Fibroblast of mammary gland (primary cell): ENCODE results near the gene PRPS2.

ENCODE experiments used
- DNase-seq: peaks from one replicate; pipeline ENCODE4 v3.0.0-alpha.2; 2010; ENCODE audit warnings: low read depth
- H3K4me3 ChIP-seq: 2 replicates; pipeline ENCODE4 v1.5.1; 2011; ENCODE audit warnings: low read depth, mild to moderate bottlenecking, low read length, moderate library complexity; ENCODE audit not compliant: control insufficient read depth
- TF ChIP-seq, protein P1 (sequence below): conservative IDR thresholded peaks from 2 replicates; pipeline ENCODE4 v1.5.1; 2011; ENCODE audit warnings: low read depth, low read length, inconsistent platforms; ENCODE audit not compliant: control insufficient read depth, insufficient read depth

PRPS2 gene

GRCh38 chrX:12866451-12867377, 75.5 kb downstream of the PRPS2 start, which contains the start of gene TLR7:
TSS of gene TLR7 (plus strand) at chrX:12867072. CDS start at chrX:12867579, 507 bp downstream.
- no peak within 1 kb of the TSS for H3K4me3 ChIP-seq
- DNase-seq = no peak
- TF ChIP-seq, protein P1, sequence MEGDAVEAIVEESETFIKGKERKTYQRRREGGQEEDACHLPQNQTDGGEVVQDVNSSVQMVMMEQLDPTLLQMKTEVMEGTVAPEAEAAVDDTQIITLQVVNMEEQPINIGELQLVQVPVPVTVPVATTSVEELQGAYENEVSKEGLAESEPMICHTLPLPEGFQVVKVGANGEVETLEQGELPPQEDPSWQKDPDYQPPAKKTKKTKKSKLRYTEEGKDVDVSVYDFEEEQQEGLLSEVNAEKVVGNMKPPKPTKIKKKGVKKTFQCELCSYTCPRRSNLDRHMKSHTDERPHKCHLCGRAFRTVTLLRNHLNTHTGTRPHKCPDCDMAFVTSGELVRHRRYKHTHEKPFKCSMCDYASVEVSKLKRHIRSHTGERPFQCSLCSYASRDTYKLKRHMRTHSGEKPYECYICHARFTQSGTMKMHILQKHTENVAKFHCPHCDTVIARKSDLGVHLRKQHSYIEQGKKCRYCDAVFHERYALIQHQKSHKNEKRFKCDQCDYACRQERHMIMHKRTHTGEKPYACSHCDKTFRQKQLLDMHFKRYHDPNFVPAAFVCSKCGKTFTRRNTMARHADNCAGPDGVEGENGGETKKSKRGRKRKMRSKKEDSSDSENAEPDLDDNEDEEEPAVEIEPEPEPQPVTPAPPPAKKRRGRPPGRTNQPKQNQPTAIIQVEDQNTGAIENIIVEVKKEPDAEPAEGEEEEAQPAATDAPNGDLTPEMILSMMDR = no peak

GRCh38 chrX:12867685-12868084, 76.5 kb downstream of the PRPS2 start:
- no peak overlapping the region for H3K4me3 ChIP-seq
- TF ChIP-seq, protein P1 = no peak
- DNase-seq = no peak

DNA sequence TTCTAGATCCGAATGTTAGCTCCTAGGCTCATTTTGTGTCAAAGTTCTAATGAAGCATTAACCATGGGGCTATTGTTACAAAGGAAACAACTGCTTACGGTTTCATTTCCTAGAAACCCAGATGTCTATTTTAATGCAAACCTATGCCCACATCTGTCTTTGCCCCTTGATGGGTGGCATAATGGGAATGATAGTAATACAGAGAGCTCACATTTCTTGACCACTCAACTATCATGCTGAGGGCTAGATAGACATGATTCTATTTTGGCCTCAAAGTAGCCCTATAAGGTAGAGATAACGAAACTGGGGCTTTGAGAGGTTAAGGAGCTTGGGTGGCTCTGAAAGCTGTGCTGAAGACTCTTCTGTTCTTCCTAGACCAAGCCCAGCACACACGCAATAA, 77.5 kb downstream of the PRPS2 start:
- DNase-seq = no peak
- no peak overlapping the region for H3K4me3 ChIP-seq
- TF ChIP-seq, protein P1 = no peak

DNA sequence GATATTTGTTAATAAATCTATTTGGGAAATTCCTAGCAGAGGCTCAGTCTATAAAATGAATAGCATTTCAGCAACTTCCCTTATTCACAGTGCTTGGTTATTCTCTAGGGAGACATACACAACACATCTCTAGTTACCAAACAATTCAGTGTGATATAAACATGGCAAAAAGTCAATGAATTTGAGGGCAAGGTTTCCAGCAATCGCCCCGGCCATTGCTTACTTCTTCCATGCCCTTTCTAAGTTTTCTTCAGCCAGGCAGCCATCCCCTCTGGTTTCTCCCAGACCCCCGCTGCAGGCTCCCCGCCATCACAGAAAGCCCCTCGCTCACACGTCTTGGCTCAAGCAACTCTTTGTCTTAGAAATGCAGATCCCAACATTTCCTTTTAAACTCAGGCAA, 80.0 kb downstream of the PRPS2 start:
- TF ChIP-seq, protein P1 = no peak
- H3K4me3 ChIP-seq = no peak overlapping the region
- no peak for DNase-seq

- H3K4me3 ChIP-seq = no peak overlapping the region
- TF ChIP-seq, protein P1 = no peak
- DNase-seq = no peak
Observed at GRCh38 chrX:12872741-12873140, 81.5 kb downstream of the PRPS2 start.
